Suprapubic skin (tissue), 3 donors: ENCODE results near the gene IL1B.

Experiments used
- CTCF ChIP-seq, 2 donors: fragments of 200-600 bp in 1 of 2; fragments of 450-650 bp in 1 of 2; sonication (generic) in 1 of 2; IDR thresholded peaks; one replicate each; pipeline ENCODE4 v1.5.1; 2016 to 2019; ENCODE audit warnings: antibody characterized with exemption in 2 of 2, mild to moderate bottlenecking in 1 of 2, moderate library complexity in 1 of 2
- POLR2A ChIP-seq, 2 donors: fragments of 450-650 bp; IDR thresholded peaks; one replicate each; pipeline ENCODE4 v1.6.1; 2017; ENCODE audit warnings: antibody characterized with exemption in 2 of 2, mild to moderate bottlenecking in 2 of 2, moderate library complexity in 2 of 2

- TF ChIP-seq CTCF (IDR thresholded peaks at IDR 0.05), result no peak
- TF ChIP-seq POLR2A (IDR thresholded peaks at IDR 0.05), result no peak
Observed at GRCh38 chr2:112789186-112789585, 47.4 kb downstream of the IL1B start.
